GM23338 (cell line): ENCODE data around the gene TLCD3B. TPM values are rescaled to one million over a fixed set of nuclear protein-coding genes. Genes with fewer than 3 reads are reported as not detected.

ENCODE experiments used
- ATAC-seq: fragments of 200-7000 bp; cut with Tn5 transposase; 3 replicates; pipeline ENCODE4 v1.9.1; 2020
- DNase-seq: peaks from one replicate; pipeline ENCODE4 v3.0.0-alpha.2; 2015; ENCODE audit warnings: low spot score
- H2AFZ ChIP-seq: fragments of 200-600 bp; sonication (generic); 2 replicates; pipeline ENCODE4 v1.8.0; 2016; ENCODE audit warnings: antibody characterized with exemption, mild to moderate bottlenecking, moderate library complexity
- H3F3A ChIP-seq: fragments of 200-600 bp; sonication (generic); replicated peaks from 2 replicates; pipeline ENCODE4 v1.8.0; 2017; ENCODE audit warnings: antibody characterized with exemption, mixed run types, low read depth
- H3K27ac ChIP-seq: fragments of 200-600 bp; sonication (generic); 2 replicates; pipeline ENCODE4 v1.6.1; 2016; ENCODE audit warnings: low read depth
- H3K27me3 ChIP-seq: fragments of 200-600 bp; sonication (generic); 2 replicates; pipeline ENCODE4 v1.8.0; 2016; ENCODE audit warnings: mild to moderate bottlenecking, mixed run types, moderate library complexity; ENCODE audit not compliant: insufficient read depth
- H3K36me3 ChIP-seq: fragments of 200-600 bp; sonication (generic); 2 replicates; pipeline ENCODE4 v1.8.0; 2016; ENCODE audit warnings: mild to moderate bottlenecking; ENCODE audit not compliant: insufficient read depth
- H3K4me1 ChIP-seq: fragments of 200-600 bp; sonication (generic); 2 replicates; pipeline ENCODE4 v1.8.0; 2016; ENCODE audit warnings: mild to moderate bottlenecking, moderate library complexity; ENCODE audit not compliant: insufficient read depth
- H3K4me2 ChIP-seq: fragments of 200-600 bp; sonication (generic); 2 replicates; pipeline ENCODE4 v1.7.1; 2017; ENCODE audit warnings: mixed run types
- H3K4me3 ChIP-seq: fragments of 200-600 bp; sonication (generic); 2 replicates; pipeline ENCODE4 v1.6.1; 2016; ENCODE audit warnings: mixed run types
- H3K79me2 ChIP-seq: fragments of 200-600 bp; sonication (generic); replicated peaks from 2 replicates; pipeline ENCODE4 v1.8.0; 2017; ENCODE audit warnings: mild to moderate bottlenecking; ENCODE audit not compliant: insufficient read depth
- H3K9me2 ChIP-seq: fragments of 200-600 bp; sonication (generic); 2 replicates; pipeline ENCODE4 v1.8.0; 2017; ENCODE audit not compliant: insufficient read depth
- H4K20me1 ChIP-seq: fragments of 200-600 bp; sonication (generic); replicated peaks from 2 replicates; pipeline ENCODE4 v1.8.0; 2017; ENCODE audit warnings: mild to moderate bottlenecking; ENCODE audit not compliant: insufficient read depth
- H3K27ac Mint-ChIP-seq: 2 replicates; pipeline ENCODE4 v1.8.0; 2020; ENCODE audit warnings: inconsistent platforms, mild to moderate bottlenecking, moderate library complexity, mixed read lengths
- H3K27me3 Mint-ChIP-seq: 3 replicates; pipeline ENCODE4 v1.8.0; 2022; ENCODE audit warnings: low read depth, mild to moderate bottlenecking, moderate library complexity, mixed read lengths, inconsistent platforms; ENCODE audit not compliant: insufficient read depth, poor library complexity
- H3K36me3 Mint-ChIP-seq: 3 replicates; pipeline ENCODE4 v1.8.0; 2021; ENCODE audit warnings: low read depth, mild to moderate bottlenecking, inconsistent platforms, moderate library complexity, mixed read lengths
- H3K4me1 Mint-ChIP-seq: 3 replicates; pipeline ENCODE4 v1.8.0; 2020; ENCODE audit warnings: mild to moderate bottlenecking, inconsistent platforms, mixed read lengths
- H3K4me3 Mint-ChIP-seq: 3 replicates; pipeline ENCODE4 v1.8.0; 2021; ENCODE audit warnings: moderate library complexity, mild to moderate bottlenecking, inconsistent platforms, mixed read lengths
- H3K9me3 Mint-ChIP-seq: 3 replicates; pipeline ENCODE4 v1.8.0; 2020; ENCODE audit warnings: moderate library complexity, mild to moderate bottlenecking, inconsistent platforms, mixed read lengths
- CREB1 ChIP-seq: fragments of 250-450 bp; sonication (Bioruptor Pico); IDR thresholded peaks from 2 replicates; pipeline ENCODE4 v1.5.0; 2020; ENCODE audit warnings: low read depth, mild to moderate bottlenecking, moderate library complexity
- EZH2 ChIP-seq: fragments of 200-600 bp; sonication (generic); IDR thresholded peaks from one replicate; pipeline ENCODE4 v1.8.0; 2017; ENCODE audit warnings: antibody characterized with exemption, mild to moderate bottlenecking, low read depth; ENCODE audit not compliant: unreplicated experiment
- EZH2phosphoT487 ChIP-seq: fragments of 200-600 bp; sonication (generic); IDR thresholded peaks from one replicate; pipeline ENCODE4 v1.8.1; 2018; ENCODE audit warnings: antibody characterized with exemption; ENCODE audit not compliant: unreplicated experiment
- JUNB ChIP-seq: IDR thresholded peaks from one replicate; pipeline ENCODE4 v1.6.1; 2016; ENCODE audit warnings: antibody characterized with exemption; ENCODE audit not compliant: unreplicated experiment
- NANOG ChIP-seq: IDR thresholded peaks from 2 replicates; pipeline ENCODE4 v1.6.1; 2016; ENCODE audit warnings: antibody characterized with exemption, borderline replicate concordance
- POLR2AphosphoS5 ChIP-seq: IDR thresholded peaks from 2 replicates; pipeline ENCODE4 v1.6.1; 2016; ENCODE audit warnings: antibody characterized with exemption, low read depth
- STAT1 ChIP-seq: IDR thresholded peaks from one replicate; pipeline ENCODE4 v1.6.1; 2016; ENCODE audit warnings: antibody characterized with exemption; ENCODE audit not compliant: unreplicated experiment
- ZNF114 ChIP-seq: fragments of 250-450 bp; sonication (Bioruptor Pico); IDR thresholded peaks from 2 replicates; pipeline ENCODE4 v1.5.0; 2020; ENCODE audit warnings: mild to moderate bottlenecking, moderate library complexity
- ZNF331 ChIP-seq: fragments of 250-450 bp; sonication (Bioruptor Pico); IDR thresholded peaks from 2 replicates; pipeline ENCODE4 v1.5.0; 2020; ENCODE audit warnings: low read depth, mild to moderate bottlenecking, moderate library complexity
- polyA plus RNA-seq: library from polyadenylated mRNA; unstranded; fragments of >200 nt; fragmentation: Nextera tagmentation; extraction: Ambion mirVana; gene quantifications from 2 replicates; pipeline ENCODE4 v1.2.1, GENCODE V29; 2016
- total RNA-seq: library from RNA; depleted of rRNA; stranded (reverse); fragments of >200 nt; shearing (Covaris generic); gene quantifications from 2 replicates; pipeline ENCODE4 v1.2.3, GENCODE V29; 2014
- TF ChIP-seq, protein P1 (sequence below): fragments of 250-450 bp; sonication (Bioruptor Pico); IDR thresholded peaks from 2 replicates; pipeline ENCODE4 v1.5.0; 2020; ENCODE audit warnings: mild to moderate bottlenecking, moderate library complexity
- TF ChIP-seq, protein P2 (sequence below): IDR thresholded peaks from 2 replicates; pipeline ENCODE4 v1.6.1; 2016; ENCODE audit warnings: antibody characterized with exemption
- TF ChIP-seq, protein P3 (sequence below), 2 experiments: fragments of 200-600 bp in 1 of 2; sonication (generic) in 1 of 2; conservative IDR thresholded peaks; 2 replicates each; pipeline versions ENCODE4 v1.5.1 to v1.6.1; 2016 to 2017; ENCODE audit warnings: antibody characterized with exemption in 2 of 2, low read depth in 2 of 2, mild to moderate bottlenecking in 2 of 2, moderate library complexity in 1 of 2
- TF ChIP-seq, protein P4 (sequence below): IDR thresholded peaks from one replicate; pipeline ENCODE4 v1.6.1; 2018; ENCODE audit warnings: antibody characterized with exemption; ENCODE audit not compliant: unreplicated experiment

Gene TLCD3B
- total and polyA plus RNA-seq, 2 experiments from 2014 or later = 14.2 to 37.4 TPM

DNA sequence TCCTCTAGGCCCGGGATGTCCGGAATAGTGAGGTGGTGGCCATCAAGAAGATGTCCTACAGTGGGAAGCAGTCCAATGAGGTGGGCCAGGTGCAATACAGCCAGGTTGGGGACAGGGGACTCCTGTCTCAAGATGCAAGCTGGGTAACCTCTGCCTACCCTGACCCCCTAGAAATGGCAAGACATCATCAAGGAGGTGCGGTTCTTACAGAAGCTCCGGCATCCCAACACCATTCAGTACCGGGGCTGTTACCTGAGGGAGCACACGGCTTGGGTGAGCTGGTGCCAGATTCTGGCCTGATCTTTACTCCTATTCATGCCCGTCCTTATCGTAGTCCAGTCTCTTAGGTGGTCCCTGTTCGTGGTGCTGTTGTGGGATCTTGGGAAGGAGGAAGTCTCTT is 53.0 kb downstream of the TLCD3B start:
- peaks cover 4% of the 10 kb centered on the region for H3K9me3 Mint-ChIP-seq
- Histone ChIP-seq H3K27ac (no peak overlapping the region), H3K4me3 (no peak overlapping the region), H3K9me2 (peaks cover under 1% of the 10 kb centered on the region; the same call in 1 of the 2 replicates), H3F3A (peaks cover 12% of the 10 kb centered on the region; the same call in 1 of the 2 replicates), H3K36me3 (peaks cover 21% of the 10 kb centered on the region), H3K27me3 (peaks cover under 1% of the 10 kb centered on the region; the same call in 1 of the 2 replicates), H3K79me2 (peaks cover 37% of the 10 kb centered on the region), H3K4me2 (no peak overlapping the region), H4K20me1 (peaks cover 17% of the 10 kb centered on the region), H3K4me1 (peaks cover 27% of the 10 kb centered on the region), H2AFZ (no peak overlapping the region)
- DNase-seq (no peak), ATAC-seq (no peak)
- no peak for TF ChIP-seq POLR2AphosphoS5
- TF ChIP-seq EZH2 = no peak
- TF ChIP-seq EZH2phosphoT487 = no peak
- no peak for TF ChIP-seq CREB1
- TF ChIP-seq, protein P1, sequence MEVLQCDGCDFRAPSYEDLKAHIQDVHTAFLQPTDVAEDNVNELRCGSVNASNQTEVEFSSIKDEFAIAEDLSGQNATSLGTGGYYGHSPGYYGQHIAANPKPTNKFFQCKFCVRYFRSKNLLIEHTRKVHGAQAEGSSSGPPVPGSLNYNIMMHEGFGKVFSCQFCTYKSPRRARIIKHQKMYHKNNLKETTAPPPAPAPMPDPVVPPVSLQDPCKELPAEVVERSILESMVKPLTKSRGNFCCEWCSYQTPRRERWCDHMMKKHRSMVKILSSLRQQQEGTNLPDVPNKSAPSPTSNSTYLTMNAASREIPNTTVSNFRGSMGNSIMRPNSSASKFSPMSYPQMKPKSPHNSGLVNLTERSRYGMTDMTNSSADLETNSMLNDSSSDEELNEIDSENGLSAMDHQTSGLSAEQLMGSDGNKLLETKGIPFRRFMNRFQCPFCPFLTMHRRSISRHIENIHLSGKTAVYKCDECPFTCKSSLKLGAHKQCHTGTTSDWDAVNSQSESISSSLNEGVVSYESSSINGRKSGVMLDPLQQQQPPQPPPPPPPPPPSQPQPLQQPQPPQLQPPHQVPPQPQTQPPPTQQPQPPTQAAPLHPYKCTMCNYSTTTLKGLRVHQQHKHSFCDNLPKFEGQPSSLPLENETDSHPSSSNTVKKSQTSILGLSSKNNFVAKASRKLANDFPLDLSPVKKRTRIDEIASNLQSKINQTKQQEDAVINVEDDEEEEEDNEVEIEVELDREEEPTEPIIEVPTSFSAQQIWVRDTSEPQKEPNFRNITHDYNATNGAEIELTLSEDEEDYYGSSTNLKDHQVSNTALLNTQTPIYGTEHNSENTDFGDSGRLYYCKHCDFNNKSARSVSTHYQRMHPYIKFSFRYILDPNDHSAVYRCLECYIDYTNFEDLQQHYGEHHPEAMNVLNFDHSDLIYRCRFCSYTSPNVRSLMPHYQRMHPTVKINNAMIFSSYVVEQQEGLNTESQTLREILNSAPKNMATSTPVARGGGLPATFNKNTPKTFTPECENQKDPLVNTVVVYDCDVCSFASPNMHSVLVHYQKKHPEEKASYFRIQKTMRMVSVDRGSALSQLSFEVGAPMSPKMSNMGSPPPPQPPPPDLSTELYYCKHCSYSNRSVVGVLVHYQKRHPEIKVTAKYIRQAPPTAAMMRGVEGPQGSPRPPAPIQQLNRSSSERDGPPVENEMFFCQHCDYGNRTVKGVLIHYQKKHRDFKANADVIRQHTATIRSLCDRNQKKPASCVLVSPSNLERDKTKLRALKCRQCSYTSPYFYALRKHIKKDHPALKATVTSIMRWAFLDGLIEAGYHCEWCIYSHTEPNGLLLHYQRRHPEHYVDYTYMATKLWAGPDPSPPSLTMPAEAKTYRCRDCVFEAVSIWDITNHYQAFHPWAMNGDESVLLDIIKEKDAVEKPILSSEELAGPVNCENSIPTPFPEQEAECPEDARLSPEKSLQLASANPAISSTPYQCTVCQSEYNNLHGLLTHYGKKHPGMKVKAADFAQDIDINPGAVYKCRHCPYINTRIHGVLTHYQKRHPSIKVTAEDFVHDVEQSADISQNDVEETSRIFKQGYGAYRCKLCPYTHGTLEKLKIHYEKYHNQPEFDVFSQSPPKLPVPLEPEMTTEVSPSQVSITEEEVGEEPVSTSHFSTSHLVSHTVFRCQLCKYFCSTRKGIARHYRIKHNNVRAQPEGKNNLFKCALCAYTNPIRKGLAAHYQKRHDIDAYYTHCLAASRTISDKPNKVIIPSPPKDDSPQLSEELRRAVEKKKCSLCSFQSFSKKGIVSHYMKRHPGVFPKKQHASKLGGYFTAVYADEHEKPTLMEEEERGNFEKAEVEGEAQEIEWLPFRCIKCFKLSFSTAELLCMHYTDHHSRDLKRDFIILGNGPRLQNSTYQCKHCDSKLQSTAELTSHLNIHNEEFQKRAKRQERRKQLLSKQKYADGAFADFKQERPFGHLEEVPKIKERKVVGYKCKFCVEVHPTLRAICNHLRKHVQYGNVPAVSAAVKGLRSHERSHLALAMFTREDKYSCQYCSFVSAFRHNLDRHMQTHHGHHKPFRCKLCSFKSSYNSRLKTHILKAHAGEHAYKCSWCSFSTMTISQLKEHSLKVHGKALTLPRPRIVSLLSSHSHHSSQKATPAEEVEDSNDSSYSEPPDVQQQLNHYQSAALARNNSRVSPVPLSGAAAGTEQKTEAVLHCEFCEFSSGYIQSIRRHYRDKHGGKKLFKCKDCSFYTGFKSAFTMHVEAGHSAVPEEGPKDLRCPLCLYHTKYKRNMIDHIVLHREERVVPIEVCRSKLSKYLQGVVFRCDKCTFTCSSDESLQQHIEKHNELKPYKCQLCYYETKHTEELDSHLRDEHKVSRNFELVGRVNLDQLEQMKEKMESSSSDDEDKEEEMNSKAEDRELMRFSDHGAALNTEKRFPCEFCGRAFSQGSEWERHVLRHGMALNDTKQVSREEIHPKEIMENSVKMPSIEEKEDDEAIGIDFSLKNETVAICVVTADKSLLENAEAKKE (CRISPR knock-in tag) = no peak
- no peak for TF ChIP-seq ZNF331 (CRISPR knock-in tag)
- TF ChIP-seq, protein P2, sequence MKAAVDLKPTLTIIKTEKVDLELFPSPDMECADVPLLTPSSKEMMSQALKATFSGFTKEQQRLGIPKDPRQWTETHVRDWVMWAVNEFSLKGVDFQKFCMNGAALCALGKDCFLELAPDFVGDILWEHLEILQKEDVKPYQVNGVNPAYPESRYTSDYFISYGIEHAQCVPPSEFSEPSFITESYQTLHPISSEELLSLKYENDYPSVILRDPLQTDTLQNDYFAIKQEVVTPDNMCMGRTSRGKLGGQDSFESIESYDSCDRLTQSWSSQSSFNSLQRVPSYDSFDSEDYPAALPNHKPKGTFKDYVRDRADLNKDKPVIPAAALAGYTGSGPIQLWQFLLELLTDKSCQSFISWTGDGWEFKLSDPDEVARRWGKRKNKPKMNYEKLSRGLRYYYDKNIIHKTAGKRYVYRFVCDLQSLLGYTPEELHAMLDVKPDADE = no peak
- no peak for TF ChIP-seq ZNF114 (CRISPR knock-in tag)
- TF ChIP-seq, protein P3, sequence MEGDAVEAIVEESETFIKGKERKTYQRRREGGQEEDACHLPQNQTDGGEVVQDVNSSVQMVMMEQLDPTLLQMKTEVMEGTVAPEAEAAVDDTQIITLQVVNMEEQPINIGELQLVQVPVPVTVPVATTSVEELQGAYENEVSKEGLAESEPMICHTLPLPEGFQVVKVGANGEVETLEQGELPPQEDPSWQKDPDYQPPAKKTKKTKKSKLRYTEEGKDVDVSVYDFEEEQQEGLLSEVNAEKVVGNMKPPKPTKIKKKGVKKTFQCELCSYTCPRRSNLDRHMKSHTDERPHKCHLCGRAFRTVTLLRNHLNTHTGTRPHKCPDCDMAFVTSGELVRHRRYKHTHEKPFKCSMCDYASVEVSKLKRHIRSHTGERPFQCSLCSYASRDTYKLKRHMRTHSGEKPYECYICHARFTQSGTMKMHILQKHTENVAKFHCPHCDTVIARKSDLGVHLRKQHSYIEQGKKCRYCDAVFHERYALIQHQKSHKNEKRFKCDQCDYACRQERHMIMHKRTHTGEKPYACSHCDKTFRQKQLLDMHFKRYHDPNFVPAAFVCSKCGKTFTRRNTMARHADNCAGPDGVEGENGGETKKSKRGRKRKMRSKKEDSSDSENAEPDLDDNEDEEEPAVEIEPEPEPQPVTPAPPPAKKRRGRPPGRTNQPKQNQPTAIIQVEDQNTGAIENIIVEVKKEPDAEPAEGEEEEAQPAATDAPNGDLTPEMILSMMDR (conservative IDR thresholded peaks at IDR 0.05; ENCODE audit: low read depth in 2 of 2) = no peak
- TF ChIP-seq JUNB = no peak
- TF ChIP-seq STAT1 = no peak
- TF ChIP-seq, protein P4, sequence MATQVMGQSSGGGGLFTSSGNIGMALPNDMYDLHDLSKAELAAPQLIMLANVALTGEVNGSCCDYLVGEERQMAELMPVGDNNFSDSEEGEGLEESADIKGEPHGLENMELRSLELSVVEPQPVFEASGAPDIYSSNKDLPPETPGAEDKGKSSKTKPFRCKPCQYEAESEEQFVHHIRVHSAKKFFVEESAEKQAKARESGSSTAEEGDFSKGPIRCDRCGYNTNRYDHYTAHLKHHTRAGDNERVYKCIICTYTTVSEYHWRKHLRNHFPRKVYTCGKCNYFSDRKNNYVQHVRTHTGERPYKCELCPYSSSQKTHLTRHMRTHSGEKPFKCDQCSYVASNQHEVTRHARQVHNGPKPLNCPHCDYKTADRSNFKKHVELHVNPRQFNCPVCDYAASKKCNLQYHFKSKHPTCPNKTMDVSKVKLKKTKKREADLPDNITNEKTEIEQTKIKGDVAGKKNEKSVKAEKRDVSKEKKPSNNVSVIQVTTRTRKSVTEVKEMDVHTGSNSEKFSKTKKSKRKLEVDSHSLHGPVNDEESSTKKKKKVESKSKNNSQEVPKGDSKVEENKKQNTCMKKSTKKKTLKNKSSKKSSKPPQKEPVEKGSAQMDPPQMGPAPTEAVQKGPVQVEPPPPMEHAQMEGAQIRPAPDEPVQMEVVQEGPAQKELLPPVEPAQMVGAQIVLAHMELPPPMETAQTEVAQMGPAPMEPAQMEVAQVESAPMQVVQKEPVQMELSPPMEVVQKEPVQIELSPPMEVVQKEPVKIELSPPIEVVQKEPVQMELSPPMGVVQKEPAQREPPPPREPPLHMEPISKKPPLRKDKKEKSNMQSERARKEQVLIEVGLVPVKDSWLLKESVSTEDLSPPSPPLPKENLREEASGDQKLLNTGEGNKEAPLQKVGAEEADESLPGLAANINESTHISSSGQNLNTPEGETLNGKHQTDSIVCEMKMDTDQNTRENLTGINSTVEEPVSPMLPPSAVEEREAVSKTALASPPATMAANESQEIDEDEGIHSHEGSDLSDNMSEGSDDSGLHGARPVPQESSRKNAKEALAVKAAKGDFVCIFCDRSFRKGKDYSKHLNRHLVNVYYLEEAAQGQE = no peak
- TF ChIP-seq NANOG = no peak
- H3K4me1 Mint-ChIP-seq = peaks cover 29% of the 10 kb centered on the region
- peaks cover 32% of the 10 kb centered on the region for H3K36me3 Mint-ChIP-seq
- no peak overlapping the region for H3K4me3 Mint-ChIP-seq
- peaks cover 7% of the 10 kb centered on the region for H3K27me3 Mint-ChIP-seq
- H3K27ac Mint-ChIP-seq = no peak overlapping the region
